HG03575 (cell line): ENCODE data around the gene GPN3.
"Not testable (repeated sequence)": the region's sequence is repeated elsewhere in the genome, so short reads cannot be mapped to it uniquely, and the experiment has no call there.

ENCODE experiments used
- ATAC-seq: cut with Tn5 transposase; IDR thresholded peaks from one replicate; pipeline ENCODE4 v1.9.1; 2021; ENCODE audit not compliant: unreplicated experiment, insufficient number of reproducible peaks, low FRiP score; ENCODE audit errors: extremely low read depth

Gene GPN3

DNA sequence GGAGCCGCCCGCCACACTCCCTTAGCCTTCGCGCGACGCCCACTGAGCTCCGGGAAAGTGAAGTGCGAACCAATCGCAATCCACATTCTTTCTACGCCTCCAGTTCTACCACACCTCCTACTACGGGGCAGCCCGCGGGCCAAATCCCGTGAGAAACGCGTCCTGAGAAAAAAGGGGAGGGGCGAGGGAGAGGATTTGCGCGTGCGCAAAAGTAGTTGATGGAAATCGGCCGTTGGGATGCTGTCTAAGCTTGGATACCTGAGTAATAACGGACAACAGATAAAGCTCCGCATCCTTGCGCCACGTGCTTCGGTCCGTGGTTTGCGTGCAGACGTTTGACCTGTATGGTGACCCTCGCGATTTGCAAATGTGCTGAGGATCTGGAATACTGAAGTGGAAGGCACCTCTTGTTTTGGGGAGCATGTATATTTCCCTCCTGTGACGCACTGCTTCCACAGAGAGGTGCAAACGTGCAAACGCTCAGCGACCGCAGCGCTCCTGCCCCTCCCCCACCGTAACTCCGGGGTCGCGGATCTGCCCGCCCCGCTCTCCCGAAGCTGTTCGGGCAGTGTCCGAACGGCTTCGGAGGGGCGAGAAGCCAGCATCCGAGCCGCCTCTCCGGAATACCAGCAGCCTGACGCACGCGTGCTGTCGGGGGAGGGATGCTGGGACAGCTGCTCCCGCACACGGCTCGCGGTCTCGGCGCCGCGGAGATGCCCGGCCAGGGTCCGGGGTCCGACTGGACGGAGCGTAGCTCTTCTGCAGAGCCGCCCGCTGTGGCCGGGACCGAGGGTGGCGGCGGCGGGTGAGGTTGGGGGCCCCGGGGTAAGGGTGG is at the start of gene GPN3, which contains the start of gene FAM216A:
Gene GPN3, minus strand, starts transcription at position 44 of the 835 bp plus-strand sequence. CDS start 54 bp downstream, outside the sequence.
Gene FAM216A, plus strand, starts transcription at position 632 of the 835 bp plus-strand sequence. Its CDS starts 31 bp downstream, at position 663.
- ATAC-seq: peak; percentile 40

DNA sequence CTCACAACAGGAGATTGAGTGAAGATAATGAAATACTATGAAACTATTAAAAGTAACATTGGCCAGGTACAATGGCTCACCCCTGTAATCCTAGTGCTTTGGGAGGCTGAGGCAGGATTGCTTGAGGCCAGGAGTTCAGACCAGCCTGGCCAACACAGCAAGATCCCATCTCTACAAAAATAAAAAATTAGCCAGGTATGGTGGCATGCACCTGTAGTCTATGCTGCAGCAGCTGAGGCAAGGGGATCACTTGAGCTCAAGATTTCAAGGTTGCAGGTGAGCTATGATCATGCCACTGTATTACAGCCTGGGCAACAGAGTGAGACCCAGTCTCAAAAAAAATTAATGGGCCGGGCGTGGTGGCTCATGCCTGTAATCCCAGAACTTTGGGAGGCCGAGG is 48.9 kb upstream of the GPN3 start:
- ATAC-seq: no peak

DNA sequence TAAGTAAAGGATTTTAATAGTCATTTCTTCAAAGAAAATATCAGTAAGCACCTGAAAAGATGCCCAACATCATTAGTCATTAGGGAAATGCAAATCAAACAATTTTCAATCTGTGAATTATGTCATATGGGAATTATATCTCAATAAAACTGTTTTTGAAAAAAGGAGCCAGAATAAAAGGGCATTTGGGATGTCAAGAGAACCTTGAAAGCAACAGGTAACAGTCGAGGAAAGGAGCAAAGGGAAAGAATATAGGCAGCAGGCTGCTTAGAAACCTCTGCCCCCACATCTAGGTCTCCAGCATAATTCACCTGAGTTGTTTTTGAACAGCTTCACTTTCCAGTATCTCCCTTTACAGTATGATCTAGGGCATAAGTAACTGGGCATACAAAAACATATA is 46.3 kb upstream of the GPN3 start:
- no peak for ATAC-seq

DNA sequence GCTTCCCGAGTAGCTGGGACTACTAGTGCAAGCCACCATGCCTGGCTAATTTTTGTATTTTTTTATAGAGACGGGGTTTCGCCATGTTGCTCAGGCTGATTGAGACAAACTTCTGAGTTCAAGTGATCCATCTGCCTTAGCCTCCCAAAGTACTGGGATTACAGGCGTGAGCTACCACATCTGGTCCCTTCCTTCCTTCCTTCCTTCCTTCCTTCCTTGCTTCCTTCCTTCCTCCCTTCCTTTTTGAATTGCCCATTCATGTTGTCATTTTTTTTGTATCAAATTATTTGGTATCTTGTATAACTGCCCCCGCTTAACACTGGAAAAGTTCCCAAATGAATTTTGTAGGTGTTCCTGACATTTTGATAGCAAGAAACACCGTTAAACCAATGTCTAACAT is 45.8 kb upstream of the GPN3 start:
- no peak for ATAC-seq

DNA sequence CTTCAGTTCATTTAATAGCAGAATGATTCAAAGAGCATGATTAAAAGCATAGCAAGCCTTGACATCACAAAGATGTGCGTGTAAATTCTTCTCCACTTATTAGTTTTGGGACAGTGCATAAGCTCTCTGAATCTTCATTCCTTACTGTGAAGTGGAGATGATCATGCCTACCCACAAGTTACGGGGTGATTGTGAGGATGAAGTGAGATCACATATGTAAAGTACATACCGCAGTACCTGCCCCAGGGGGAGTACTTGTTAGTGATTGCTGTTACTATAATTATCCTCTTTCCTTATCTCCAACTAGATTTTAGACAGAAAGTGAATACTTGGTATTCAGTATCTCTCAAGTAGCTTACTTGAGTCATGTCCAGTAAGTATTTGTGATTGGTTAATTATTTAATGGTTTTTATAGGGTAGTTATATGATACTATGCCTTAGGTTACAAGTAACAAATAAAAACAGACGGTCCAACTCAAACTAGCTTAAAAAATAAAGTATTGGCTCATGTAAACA is 40.1 kb upstream of the GPN3 start:
- ATAC-seq: no peak

DNA sequence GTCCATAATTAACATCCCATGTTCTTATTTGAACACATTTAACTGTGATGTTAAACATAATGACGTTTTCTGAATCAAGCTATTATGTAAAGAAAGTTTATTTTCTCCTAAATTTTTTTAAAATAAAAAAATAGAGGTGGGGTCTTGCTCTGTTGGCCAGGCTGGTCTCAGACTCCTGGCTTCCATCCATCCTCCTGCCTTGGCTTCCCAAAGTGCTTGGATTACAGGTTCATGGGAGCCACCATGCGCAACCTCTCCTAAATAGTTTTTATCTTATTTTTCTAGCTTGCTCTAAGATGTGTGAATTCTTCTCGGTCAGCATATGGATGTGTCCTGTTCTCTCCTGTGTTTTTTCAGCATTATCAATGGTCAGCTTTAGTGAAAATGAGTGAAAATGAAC is 37.3 kb upstream of the GPN3 start:
- no peak for ATAC-seq

DNA sequence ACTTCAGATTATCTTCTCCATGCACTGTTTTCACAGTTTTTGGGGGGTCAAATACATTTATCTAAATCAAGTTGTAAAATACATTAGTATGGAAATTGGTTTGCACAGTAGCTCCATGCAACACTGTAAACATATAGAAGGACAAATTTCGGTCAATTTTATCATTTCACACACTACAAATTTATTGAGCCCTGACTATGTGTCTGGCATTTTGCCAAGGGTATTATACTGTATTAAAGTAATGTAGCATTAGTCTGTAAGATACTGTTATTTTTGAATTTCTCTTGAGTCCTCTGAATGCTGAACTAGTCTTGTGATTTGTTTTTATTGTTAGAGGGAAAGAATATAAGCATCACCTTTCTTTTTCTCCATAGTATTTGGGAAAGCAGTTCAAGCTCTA is 35.4 kb upstream of the GPN3 start:
- ATAC-seq: no peak

DNA sequence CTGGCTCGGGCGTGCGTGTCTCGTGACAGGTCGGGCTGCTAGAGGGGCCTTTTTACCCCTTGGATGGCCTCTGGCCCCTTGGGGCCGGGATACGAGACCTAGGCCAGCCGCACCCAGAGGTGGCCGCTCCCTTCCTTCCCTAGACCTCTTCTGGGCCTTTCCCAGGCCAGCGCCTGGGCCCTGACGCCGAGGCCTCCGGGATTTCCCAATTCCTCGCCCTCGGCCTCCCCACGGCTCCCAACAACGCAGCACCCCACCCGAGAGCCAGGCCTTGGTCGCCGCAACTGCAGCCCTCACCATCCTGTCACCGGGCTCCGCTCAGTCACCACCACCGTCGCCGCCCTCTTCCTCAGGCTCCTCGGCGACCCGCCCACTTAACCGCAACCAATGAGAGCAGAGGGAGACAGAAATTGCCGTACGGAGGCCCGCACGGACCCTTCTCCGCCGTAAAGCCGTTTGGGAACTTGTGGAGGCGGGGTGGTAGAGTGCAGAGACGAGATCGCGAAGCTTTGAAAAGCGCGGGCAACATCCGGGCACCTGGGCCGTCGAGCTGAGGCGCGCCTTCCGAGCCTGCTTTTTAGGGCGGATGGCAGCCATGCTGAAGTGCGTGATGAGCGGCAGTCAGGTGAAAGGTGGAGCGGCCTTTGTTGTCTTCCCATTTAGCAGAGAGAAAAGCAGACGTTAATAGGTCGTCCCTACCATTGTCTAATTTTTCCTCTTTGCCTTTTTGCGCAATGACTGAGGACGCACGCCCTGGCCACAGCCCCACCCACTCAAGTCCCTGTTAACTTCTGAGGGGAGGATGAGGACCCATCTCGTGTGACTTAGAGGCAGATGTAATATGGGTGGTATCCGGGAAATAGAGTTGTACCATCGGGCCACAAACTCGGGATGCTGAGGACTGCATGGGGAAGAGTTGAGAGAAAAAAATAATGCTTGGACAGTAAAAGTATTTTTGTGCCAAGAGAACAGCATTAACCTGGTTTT is 34.0 kb upstream of the GPN3 start, which contains the start of the genes RAD9B and VPS29:
Gene RAD9B, plus strand, starts transcription at position 580 of the 987 bp plus-strand sequence. Its CDS starts 7 bp downstream, at position 587.
Gene VPS29, minus strand, starts transcription at position 360 of the 987 bp plus-strand sequence. Its CDS starts 60 bp downstream, at position 300.
- peak; percentile 63 for ATAC-seq

DNA sequence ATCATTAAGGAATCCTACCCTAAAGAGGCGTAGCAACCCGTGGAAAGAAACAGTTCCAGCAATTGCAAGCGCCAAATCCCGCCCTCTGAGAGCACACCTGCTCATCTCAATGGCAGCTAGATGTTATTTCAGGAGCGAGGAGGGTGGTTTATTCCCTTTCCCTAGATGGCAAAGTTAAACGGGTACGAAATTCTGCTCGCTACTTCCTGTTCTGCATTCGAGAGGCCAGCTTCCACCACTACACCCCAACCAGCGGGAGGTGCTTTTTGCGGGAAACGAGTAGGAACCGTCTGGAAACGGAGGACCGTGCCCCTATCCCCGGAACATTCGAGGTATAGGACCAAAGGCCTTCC is 33.3 kb upstream of the GPN3 start:
- no peak for ATAC-seq

DNA sequence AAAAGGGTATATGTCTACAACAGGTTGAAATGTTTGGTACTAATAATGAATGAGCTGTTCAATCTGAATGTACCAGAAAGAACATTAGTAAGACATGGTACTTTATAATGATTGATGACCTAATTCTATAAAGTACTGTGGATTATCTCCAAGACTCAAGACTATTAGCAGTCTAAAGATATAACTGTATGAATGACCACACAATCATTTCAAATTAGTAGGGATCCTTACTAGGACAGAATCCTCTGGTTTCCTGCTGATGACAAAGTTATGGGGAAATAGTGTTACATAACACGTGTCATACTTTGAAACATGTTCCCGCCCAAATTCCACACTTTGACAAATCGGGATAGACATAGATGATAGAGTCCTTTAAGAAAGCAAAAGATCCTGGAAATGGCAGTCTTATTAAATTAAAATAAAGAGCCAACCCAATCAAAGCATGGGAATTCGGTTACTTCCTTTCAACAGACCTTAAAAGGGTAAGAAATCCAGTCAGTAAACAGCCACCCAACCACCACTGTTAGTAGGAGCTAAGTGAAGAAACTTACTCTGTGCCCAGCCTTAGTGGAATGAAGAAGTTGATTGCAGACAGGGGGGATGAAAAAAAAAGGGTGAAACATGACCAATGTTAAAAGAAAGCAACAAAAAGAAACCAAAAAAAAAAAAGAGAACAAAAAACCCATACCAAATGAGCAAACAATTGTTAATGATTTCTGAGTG is 31.1 kb upstream of the GPN3 start:
- ATAC-seq: no peak

DNA sequence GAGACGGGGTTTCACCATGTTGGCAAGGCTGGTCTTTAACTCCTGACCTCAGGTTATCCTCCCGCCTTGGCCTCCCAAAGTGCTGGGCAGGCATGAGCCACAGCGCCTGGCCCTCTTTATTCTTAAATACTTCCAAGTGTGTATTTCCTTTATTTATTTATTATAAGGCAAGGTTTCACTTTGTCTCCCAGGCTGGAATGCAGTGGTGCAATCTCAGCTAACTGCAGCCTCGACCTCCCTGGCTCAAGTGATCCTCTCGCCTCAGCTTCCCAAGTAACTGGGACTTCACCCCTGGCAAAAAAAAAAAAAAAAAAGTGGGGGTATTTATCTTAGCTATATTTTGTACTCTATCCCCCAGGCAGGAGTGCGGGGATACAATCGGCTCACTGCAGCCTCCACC is 7.4 kb upstream of the GPN3 start:
- ATAC-seq: no peak

DNA sequence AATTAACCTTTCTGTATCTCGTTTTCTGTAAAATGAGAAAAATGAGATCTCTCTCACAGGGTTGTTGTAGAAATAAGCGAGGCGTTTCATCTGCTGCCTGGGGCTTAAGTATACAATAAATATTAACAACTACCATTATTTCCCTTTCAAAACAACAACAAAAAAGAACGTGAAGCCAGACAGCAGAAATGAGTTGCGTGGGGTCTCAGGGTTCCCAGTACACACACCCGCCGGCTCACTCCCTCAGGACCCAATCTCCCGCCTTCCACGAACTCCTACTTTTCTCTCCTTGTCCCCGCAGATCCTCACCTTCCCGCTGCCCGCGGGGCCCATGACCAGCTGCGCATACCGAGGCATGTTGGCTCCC is 227 bp downstream of the GPN3 start:
- ATAC-seq: no peak

DNA sequence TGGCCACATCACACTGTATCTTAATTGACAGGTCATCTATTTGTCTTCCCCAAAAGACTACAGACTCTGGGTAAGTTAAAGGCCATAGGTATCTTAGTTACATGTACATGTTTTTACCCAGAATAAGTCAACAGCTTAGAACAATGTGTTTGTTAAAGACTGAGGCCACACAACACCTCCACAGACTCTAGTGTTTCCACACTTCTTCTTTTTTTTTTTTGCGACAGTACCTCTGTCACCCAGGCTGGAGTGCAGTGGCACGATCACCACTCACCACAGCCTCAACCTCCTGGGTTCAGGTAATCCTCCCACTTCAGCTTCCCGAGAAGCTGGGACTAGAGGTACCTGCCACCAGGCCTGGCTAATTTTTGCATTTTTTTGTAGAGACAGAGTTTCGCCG is 1.3 kb downstream of the GPN3 start:
- ATAC-seq: no peak

DNA sequence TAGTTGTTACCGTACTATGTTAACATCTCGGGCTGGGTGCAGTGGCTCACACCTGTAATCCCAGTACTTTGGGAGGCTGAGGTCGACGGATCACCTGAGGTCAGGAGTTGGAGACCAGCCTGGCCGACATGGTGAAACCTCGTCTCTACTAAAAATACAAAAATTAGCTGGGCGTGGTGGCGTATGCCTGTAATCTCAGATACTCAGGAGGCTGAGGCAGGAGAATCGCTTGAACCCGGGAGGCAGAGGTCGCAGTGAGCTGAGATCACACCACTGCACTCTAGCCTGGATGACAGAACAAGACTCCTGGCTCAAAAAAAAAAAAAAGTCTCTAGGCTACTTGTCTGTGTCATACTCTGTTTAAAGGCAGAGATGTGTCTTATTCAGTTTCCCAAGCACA is 2.3 kb downstream of the GPN3 start:
- not testable (repeated sequence) for ATAC-seq

DNA sequence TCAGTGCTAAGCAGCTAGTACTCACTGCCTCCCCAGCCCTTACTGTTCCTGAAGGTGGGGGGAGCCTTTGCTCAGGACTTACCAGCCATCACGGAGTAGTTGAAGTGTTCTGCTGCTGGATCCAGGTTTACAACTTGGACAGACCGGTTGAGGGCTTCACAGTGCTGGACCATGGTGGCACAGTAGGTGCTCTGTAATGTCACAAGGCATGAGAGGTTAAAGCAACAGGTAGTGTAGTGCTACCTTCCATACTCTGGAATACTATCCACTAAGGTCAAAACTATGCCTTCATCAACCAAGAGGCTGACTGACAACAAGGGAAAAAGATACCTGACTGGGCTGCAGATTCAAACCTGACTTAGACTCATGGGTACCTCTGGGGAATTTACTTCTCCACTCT is 3.0 kb downstream of the GPN3 start:
- no peak for ATAC-seq

DNA sequence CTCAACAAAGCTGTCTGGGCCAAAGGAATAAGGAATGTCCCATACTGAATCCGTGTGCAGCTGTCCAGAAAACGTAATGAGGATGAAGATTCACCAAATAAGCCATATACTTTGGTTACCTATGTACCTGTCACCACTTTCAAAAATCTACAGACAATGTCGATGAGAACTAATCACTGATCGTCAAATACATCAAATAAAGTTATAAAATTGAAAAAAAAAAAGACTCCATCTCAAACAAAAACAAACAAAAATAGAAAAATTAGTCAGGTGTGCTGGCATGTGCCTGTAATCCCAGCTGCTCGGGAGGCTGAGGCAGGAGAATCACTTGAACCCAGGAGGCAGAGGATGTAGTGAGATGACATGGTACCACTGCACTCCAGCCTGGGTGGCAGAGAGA is 6.9 kb downstream of the GPN3 start:
- ATAC-seq: not testable (repeated sequence)

DNA sequence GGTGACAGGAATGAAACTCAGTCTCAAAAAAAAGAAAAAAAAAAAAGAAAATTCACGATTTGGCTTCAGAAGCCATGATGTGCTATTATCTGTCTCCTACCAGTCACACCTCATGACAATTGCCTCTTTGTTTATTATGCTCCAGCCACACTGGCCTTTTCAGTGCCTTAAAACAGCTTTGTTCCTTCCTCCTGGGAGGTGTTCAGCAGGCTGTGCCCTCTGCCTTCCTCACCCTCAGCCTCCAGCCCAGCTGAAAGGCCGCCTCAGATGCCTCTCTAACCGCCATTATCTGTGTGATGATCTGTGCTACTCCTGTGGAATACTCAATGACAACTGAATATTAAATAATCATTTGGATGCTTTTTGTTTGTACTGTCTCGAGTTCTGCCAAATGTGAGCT is 9.3 kb downstream of the GPN3 start:
- ATAC-seq: no peak

DNA sequence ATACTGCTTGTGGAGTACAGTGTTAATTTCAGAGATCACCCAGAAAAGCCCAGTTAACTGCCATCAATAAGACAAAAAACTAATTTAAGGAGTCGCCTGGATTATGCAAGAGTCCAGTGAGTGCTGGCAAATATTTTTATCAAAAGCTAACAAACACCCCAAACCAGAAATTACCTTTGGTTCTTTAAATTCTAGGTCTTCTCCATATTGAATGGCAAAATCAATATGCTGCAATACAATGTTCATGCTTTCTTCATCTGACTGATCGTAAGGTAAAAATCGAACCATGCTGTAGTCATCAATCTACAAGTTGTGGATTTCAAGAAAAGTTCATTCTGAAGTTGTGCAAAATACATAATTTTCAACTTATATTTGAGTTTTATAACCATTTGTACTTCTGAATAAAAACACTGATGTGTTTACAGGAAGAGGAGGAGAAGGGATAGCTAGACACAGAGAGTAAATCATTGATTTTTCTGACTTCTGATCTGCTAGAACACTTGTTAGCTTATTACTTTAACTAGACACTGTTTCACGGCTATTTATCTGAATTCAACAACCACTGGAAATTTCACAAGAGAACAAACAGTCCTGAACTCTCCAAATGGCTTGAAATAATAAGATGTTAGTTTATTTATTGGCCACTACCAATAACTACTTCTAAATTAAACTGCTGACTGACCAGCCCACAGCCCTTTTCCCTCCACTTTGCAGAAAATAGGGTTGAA is 14.3 kb downstream of the GPN3 start:
- no peak for ATAC-seq
